Measurements from ENCODE around the gene FGF1. TPM values are rescaled to one million over a fixed set of nuclear protein-coding genes. Genes with fewer than 3 reads are reported as not detected.

The FGF1 gene
- total and polyA plus RNA-seq, 2 donors: 0.99 to 1.6 TPM

- DNase-seq (ENCODE audit: low read depth in 6 of 9, low spot score in 9 of 9): no peak
- Histone ChIP-seq H3K36me3 (ENCODE audit: control insufficient read depth in 2 of 2, insufficient read depth in 2 of 2, low read length in 1 of 2) (no peaks in the 10 kb centered on the region), H3K4me1 (ENCODE audit: control insufficient read depth in 2 of 2, insufficient read depth in 2 of 2, low read length in 2 of 2) (no peaks in the 10 kb centered on the region), H3K27ac (ENCODE audit: low read depth in 1 of 2, low read length in 1 of 2) (no peak overlapping the region), H3K9me3 (ENCODE audit: control insufficient read depth in 2 of 2, insufficient read depth in 1 of 2, low read length in 1 of 2) (no peaks in the 10 kb centered on the region), H3K27me3 (ENCODE audit: control insufficient read depth in 2 of 2, insufficient read depth in 1 of 2, low read length in 1 of 2) (peaks cover 2 to 3% of the 10 kb centered on the region in 2 donors), H3K4me3 (ENCODE audit: low read length in 2 of 2) (no peak overlapping the region)
- 97% methylated on average over 5 of the region's 5 CpGs for WGBS
These were observed 41.8 kb downstream of the FGF1 start for GRCh38 chr5:142644127-142644526.

DNA sequence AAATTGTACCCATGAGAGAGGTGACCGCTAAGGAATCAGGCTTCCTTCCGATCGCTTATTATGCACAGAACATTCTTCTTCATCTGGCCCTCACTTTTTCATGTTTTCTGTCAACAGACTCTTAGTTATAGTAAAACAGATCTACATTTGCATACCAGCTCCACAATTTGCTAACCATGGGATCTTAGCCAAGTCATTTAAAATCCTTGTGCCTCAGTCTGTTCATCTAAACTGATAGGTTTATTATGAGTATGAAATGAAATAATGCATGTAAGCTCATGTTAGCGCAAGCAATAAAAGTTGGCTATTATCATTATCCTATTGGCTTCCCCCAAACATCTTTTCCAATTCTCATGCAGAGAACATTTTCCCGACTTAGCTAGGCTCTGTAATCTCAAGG, 42.3 kb downstream of the FGF1 start:
- Histone ChIP-seq H3K36me3 (ENCODE audit: control insufficient read depth in 2 of 2, insufficient read depth in 2 of 2, low read length in 1 of 2) (no peaks in the 10 kb centered on the region), H3K9me3 (ENCODE audit: control insufficient read depth in 2 of 2, insufficient read depth in 1 of 2, low read length in 1 of 2) (no peaks in the 10 kb centered on the region), H3K4me1 (ENCODE audit: control insufficient read depth in 2 of 2, insufficient read depth in 2 of 2, low read length in 2 of 2) (no peaks in the 10 kb centered on the region), H3K27ac (ENCODE audit: low read depth in 1 of 2, low read length in 1 of 2) (no peak overlapping the region), H3K27me3 (ENCODE audit: control insufficient read depth in 2 of 2, insufficient read depth in 1 of 2, low read length in 1 of 2) (peaks cover 2 to 3% of the 10 kb centered on the region in 2 donors), H3K4me3 (ENCODE audit: low read length in 2 of 2) (no peak overlapping the region)
- no peak for DNase-seq (ENCODE audit: low read depth in 6 of 9, low spot score in 9 of 9)
- 97% methylated on average over 5 of the region's 5 CpGs for WGBS

DNA sequence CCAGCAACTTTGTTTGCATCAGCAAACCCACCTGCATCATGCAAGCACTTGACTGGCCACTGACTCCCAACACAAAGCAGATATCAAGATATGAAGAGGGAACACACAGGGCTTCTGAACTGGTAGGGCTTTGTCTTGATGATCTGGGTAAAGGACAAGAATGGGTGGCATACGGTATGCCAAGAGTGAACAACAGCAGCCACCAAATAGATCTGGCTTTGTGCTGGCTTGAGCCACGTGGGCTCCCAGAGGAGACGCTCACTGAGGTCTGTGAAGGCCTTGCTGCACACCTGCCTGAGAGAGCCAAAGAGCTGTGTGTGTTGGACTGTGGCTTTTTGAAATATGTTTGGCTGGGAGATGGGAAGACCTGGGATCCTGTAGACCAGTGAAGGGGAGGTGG, 43.5 kb downstream of the FGF1 start:
- WGBS: 96% methylated on average over 3 of the region's 3 CpGs
- no peaks in the 10 kb centered on the region for H3K4me1 ChIP-seq (ENCODE audit: control insufficient read depth in 2 of 2, insufficient read depth in 2 of 2, low read length in 2 of 2)
- H3K27ac ChIP-seq (ENCODE audit: low read depth in 1 of 2, low read length in 1 of 2): no peak overlapping the region
- H3K4me3 ChIP-seq (ENCODE audit: low read length in 2 of 2): no peak overlapping the region
- no peaks in the 10 kb centered on the region for H3K36me3 ChIP-seq (ENCODE audit: control insufficient read depth in 2 of 2, insufficient read depth in 2 of 2, low read length in 1 of 2)
- peaks cover 2 to 8% of the 10 kb centered on the region in 2 donors for H3K27me3 ChIP-seq (ENCODE audit: control insufficient read depth in 2 of 2, insufficient read depth in 1 of 2, low read length in 1 of 2)
- no peaks in the 10 kb centered on the region for H3K9me3 ChIP-seq (ENCODE audit: control insufficient read depth in 2 of 2, insufficient read depth in 1 of 2, low read length in 1 of 2)
- no peak for DNase-seq (ENCODE audit: low read depth in 6 of 9, low spot score in 9 of 9)

DNA sequence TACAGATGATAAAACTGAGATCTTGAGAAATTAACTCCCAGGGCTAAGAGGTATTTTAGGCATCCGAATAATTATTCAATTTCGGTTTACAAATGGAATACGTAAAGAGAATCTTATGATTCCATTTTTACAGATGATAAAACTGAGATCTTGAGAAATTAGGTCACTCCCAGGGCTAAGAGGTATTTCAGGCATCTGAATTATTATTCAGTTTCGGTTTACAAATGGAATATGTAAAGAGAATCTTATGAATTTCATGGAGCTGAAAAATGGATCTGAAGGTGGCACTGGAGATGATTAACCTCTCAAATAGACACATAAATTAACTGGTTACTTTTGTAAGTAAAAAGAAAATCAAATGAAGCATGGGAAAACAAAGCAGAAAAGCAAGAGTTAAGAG, 44.2 kb downstream of the FGF1 start:
- no peaks in the 10 kb centered on the region for H3K4me1 ChIP-seq (ENCODE audit: control insufficient read depth in 2 of 2, insufficient read depth in 2 of 2, low read length in 2 of 2)
- no peak overlapping the region for H3K27ac ChIP-seq (ENCODE audit: low read depth in 1 of 2, low read length in 1 of 2)
- H3K4me3 ChIP-seq (ENCODE audit: low read length in 2 of 2): no peak overlapping the region
- H3K9me3 ChIP-seq (ENCODE audit: control insufficient read depth in 2 of 2, insufficient read depth in 1 of 2, low read length in 1 of 2): no peaks in the 10 kb centered on the region
- WGBS: 96% methylated on average over 4 of the region's 4 CpGs
- no peaks in the 10 kb centered on the region for H3K36me3 ChIP-seq (ENCODE audit: control insufficient read depth in 2 of 2, insufficient read depth in 2 of 2, low read length in 1 of 2)
- no peak for DNase-seq (ENCODE audit: low read depth in 6 of 9, low spot score in 9 of 9)
- H3K27me3 ChIP-seq (ENCODE audit: control insufficient read depth in 2 of 2, insufficient read depth in 1 of 2, low read length in 1 of 2): peaks cover 2 to 8% of the 10 kb centered on the region in 2 donors

GRCh38 chr5:142640316-142641005, 45.4 kb downstream of the FGF1 start:
- no peaks in the 10 kb centered on the region for H3K4me1 ChIP-seq (ENCODE audit: control insufficient read depth in 2 of 2, insufficient read depth in 2 of 2, low read length in 2 of 2)
- H3K27ac ChIP-seq (ENCODE audit: low read depth in 1 of 2, low read length in 1 of 2): no peak overlapping the region

DNA sequence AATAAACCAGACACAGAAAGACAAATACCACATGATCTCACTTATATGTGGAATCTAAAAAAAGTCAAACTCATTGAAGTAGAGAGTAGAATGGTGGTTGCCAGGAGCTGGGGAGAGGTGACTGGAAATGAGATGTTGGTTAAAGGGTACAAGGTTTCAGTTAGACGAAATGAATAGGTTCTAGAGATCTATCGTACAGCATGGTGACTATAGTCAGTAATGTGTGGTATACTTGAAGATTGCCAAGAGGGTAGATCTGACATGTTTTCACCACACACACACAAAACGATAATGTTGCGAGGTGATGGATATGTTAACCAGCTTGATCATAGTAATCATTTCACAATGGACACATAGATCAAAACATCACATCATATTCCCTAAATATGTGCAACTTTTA, 46.4 kb downstream of the FGF1 start:
- H3K36me3 ChIP-seq (ENCODE audit: control insufficient read depth in 2 of 2, insufficient read depth in 2 of 2, low read length in 1 of 2): no peaks in the 10 kb centered on the region
- H3K4me1 ChIP-seq (ENCODE audit: control insufficient read depth in 2 of 2, insufficient read depth in 2 of 2, low read length in 2 of 2): no peaks in the 10 kb centered on the region
- H3K9me3 ChIP-seq (ENCODE audit: control insufficient read depth in 2 of 2, insufficient read depth in 1 of 2, low read length in 1 of 2): no peaks in the 10 kb centered on the region
- DNase-seq (ENCODE audit: low read depth in 6 of 9, low spot score in 9 of 9): no peak
- H3K27ac ChIP-seq (ENCODE audit: low read depth in 1 of 2, low read length in 1 of 2): no peak overlapping the region
- H3K27me3 ChIP-seq (ENCODE audit: control insufficient read depth in 2 of 2, insufficient read depth in 1 of 2, low read length in 1 of 2): peaks cover 2 to 8% of the 10 kb centered on the region in 2 donors
- 85% methylated on average over 4 of the region's 4 CpGs for WGBS
- no peak overlapping the region for H3K4me3 ChIP-seq (ENCODE audit: low read length in 2 of 2)

More at GRCh38 chr5:142640316-142641005, 45.4 kb downstream of the FGF1 start:
- WGBS: 71% methylated on average over 9 of the region's 9 CpGs
- Histone ChIP-seq H3K36me3 (ENCODE audit: control insufficient read depth in 2 of 2, insufficient read depth in 2 of 2, low read length in 1 of 2) (no peaks in the 10 kb centered on the region), H3K9me3 (ENCODE audit: control insufficient read depth in 2 of 2, insufficient read depth in 1 of 2, low read length in 1 of 2) (no peaks in the 10 kb centered on the region), H3K27me3 (ENCODE audit: control insufficient read depth in 2 of 2, insufficient read depth in 1 of 2, low read length in 1 of 2) (peaks cover 2 to 8% of the 10 kb centered on the region in 2 donors), H3K4me3 (ENCODE audit: low read length in 2 of 2) (no peak overlapping the region)
- DNase-seq (ENCODE audit: low read depth in 6 of 9, low spot score in 9 of 9): no peak

GRCh38 chr5:142637871-142638270, 48.0 kb downstream of the FGF1 start:
- 94% methylated on average over 2 of the region's 2 CpGs for WGBS
- Histone ChIP-seq H3K4me3 (ENCODE audit: low read length in 2 of 2) (no peak overlapping the region), H3K27me3 (ENCODE audit: control insufficient read depth in 2 of 2, insufficient read depth in 1 of 2, low read length in 1 of 2) (peaks cover 2 to 8% of the 10 kb centered on the region in 2 donors)

DNA sequence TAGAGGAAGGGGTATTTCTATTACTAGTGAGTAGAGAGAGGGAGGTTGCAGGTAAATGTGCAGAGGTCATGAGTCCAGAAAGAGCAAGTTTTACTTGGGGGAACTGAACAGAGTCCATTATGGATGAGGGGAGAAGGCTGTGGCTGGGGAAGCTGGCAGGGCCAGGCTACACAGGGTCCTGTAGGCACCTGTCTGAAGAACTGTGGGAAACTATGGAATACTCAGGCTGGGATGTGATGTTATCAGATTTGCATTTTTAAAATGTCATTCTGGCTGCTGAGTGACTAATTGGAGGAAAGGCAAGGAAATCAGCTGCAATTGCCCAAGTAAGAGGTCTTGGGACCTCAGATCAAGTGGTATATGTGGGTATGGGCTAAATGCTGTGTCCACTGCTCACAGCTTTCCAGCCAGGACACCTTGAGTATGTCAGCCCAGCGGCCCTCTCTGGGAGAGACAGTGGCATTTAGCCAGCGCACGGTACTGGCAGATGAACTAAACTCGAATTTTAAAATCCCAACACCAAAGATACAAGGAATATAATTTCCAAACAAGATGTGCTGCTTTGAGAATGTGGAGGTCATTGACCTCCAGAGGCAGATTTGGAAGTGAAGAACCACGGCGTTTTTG, 49.1 kb downstream of the FGF1 start:
- DNase-seq (ENCODE audit: low read depth in 6 of 9, low spot score in 9 of 9): no peak
- no peaks in the 10 kb centered on the region for H3K4me1 ChIP-seq (ENCODE audit: control insufficient read depth in 2 of 2, insufficient read depth in 2 of 2, low read length in 2 of 2)
- H3K9me3 ChIP-seq (ENCODE audit: control insufficient read depth in 2 of 2, insufficient read depth in 1 of 2, low read length in 1 of 2): no peaks in the 10 kb centered on the region
- no peaks in the 10 kb centered on the region for H3K36me3 ChIP-seq (ENCODE audit: control insufficient read depth in 2 of 2, insufficient read depth in 2 of 2, low read length in 1 of 2)
- H3K27me3 ChIP-seq (ENCODE audit: control insufficient read depth in 2 of 2, insufficient read depth in 1 of 2, low read length in 1 of 2): peaks cover 2 to 6% of the 10 kb centered on the region in 2 donors
- no peak overlapping the region for H3K4me3 ChIP-seq (ENCODE audit: low read length in 2 of 2)
- H3K27ac ChIP-seq (ENCODE audit: low read depth in 1 of 2, low read length in 1 of 2): no peak overlapping the region
- WGBS: 95% methylated on average over 6 of the region's 6 CpGs

More at GRCh38 chr5:142637871-142638270, 48.0 kb downstream of the FGF1 start:
- H3K9me3 ChIP-seq (ENCODE audit: control insufficient read depth in 2 of 2, insufficient read depth in 1 of 2, low read length in 1 of 2): no peaks in the 10 kb centered on the region
- no peak overlapping the region for H3K27ac ChIP-seq (ENCODE audit: low read depth in 1 of 2, low read length in 1 of 2)
- no peaks in the 10 kb centered on the region for H3K4me1 ChIP-seq (ENCODE audit: control insufficient read depth in 2 of 2, insufficient read depth in 2 of 2, low read length in 2 of 2)
- H3K36me3 ChIP-seq (ENCODE audit: control insufficient read depth in 2 of 2, insufficient read depth in 2 of 2, low read length in 1 of 2): no peaks in the 10 kb centered on the region
- DNase-seq (ENCODE audit: low read depth in 6 of 9, low spot score in 9 of 9): no peak

DNA sequence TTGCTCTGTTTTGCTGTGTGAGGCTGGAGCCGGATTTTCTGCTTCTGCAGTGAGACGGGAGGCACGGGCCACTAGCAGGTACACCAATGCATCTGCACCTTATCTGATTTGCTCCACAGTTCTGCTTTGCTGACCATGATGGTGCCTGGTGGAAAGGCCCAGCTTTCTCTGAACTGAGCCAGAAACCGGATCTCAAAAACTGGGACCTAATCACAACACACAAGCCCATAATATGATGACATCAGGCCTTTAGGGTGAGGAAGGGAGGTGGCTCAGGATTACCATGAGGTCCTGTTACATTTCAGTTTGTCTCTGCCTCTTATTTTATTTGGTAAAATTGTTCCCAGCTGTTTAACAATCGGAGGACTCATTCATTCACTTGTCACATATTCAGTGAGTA, 49.8 kb downstream of the FGF1 start:
- no peaks in the 10 kb centered on the region for H3K9me3 ChIP-seq (ENCODE audit: control insufficient read depth in 2 of 2, insufficient read depth in 1 of 2, low read length in 1 of 2)
- DNase-seq (ENCODE audit: low read depth in 6 of 9, low spot score in 9 of 9): no peak
- no peaks in the 10 kb centered on the region for H3K36me3 ChIP-seq (ENCODE audit: control insufficient read depth in 2 of 2, insufficient read depth in 2 of 2, low read length in 1 of 2)
- H3K4me1 ChIP-seq (ENCODE audit: control insufficient read depth in 2 of 2, insufficient read depth in 2 of 2, low read length in 2 of 2): no peaks in the 10 kb centered on the region
- no peak overlapping the region for H3K27ac ChIP-seq (ENCODE audit: low read depth in 1 of 2, low read length in 1 of 2)
- WGBS: 93% methylated on average over 5 of the region's 5 CpGs
- no peak overlapping the region for H3K4me3 ChIP-seq (ENCODE audit: low read length in 2 of 2)
- peaks cover 2 to 6% of the 10 kb centered on the region in 2 donors for H3K27me3 ChIP-seq (ENCODE audit: control insufficient read depth in 2 of 2, insufficient read depth in 1 of 2, low read length in 1 of 2)
